GM18907 (cell line): ENCODE results near the gene CMPK2.

Source experiments
- ATAC-seq: cut with Tn5 transposase; IDR thresholded peaks from one replicate; pipeline ENCODE4 v1.9.1; 2021; ENCODE audit warnings: mild to moderate bottlenecking, moderate library complexity; ENCODE audit not compliant: unreplicated experiment

Gene CMPK2

DNA sequence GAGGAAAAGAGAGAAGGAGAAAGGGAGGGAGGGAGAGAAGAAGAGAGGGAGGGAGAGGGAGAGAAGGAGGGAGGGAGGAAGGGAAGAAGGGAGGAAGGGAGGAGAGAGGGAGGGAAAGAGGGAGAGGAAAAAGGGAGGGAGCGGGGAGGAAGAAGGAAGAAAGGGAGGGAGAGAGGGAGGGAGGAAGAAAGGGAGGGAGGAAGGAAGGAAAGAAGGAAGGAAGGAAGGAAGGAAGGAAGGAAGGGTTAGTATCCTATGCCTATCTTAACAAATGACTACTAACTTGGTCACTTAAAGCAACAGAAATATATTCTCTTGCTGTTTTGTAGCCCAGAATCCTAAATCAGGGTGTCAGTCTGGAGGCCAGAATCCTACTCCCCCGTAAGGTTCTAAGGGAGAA, 52.1 kb downstream of the CMPK2 start:
- ATAC-seq = no peak

DNA sequence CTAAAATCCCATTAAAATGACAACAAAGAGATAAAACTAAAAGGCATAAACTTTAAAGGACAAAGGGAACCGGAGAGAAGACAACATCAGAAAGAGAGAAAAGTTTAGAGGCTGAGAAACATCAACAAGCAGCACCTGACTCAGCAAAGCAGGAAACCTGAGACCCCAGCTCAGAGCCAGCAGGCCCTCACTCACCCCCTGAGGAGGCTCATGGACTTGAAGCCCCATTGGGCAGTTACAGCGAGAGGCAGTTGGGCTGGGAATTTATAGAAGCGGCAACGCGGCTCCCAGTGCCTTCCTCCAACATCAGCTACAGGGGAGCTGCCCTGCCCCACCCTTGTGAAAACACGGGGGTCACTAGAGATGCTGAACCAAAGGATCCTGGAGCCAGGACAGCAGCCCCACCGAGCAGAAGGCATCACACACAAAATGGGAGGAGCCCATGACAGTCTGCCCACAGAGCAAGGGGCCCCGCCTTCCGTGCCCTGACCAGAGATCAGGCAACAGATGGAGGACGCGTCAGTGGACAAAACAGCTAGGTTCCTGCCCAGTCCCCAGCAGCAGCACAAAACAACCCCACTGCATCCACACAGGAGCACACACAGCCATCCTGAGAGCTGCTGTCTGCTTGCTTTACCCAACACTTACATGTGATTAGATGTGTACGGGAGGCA, 52.7 kb downstream of the CMPK2 start:
- no peak for ATAC-seq

DNA sequence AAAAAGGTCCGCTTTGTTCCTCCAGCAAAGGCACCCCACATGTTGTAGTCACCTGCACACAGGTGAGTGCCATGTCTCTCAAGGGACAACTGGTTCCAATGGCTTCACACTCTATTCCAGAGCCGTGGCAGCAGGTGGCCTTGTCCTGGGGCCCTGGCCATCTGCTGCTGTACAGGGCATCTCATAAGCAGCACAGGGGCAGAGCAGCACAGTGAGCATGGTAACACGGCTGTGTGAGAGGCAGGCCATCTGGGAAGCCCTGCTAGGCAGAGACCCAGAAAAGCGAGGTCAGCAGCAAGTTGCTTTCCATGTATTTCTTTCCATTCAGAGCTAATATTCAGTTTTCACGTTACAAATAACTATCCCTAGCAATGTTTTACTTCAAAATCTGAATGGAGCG, 54.7 kb downstream of the CMPK2 start:
- ATAC-seq = no peak

DNA sequence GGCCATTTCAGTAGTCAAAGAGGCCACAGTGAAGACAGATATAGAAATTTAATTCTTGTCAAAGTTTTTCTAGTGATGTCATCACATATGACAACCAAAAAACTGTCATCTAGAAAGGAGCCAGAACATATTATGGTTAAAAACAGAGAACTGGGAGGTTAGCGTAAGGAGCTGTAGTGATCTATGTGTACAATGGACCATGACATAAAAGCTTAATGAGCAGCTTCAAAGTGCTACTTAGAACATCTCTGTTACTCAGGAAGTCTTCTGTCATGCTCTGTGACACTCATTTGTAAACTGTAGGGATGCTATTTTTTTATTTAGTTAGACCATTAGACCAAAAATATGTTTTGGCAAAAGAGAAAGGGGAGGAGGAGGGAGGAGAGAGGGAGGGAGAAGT, 57.3 kb downstream of the CMPK2 start:
- no peak for ATAC-seq

DNA sequence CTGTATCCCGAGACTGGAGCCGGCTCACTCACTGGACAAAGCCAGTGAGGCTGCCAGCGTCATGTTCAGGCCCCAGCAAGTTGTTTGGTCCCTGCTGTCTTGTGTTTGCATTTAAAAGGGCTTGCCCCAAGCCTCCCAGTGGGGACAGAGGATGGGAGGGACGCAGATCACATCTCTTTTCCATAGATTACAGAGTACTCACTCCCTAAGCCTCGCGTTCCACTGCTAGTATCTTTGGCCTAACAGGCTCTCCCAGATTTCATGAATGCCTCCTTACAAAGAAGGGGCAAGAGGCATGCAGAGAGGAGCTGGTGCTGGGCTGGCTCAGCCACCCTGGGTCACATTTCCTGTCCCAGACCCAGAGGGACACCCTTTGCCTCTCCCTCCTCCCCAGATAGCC, 59.1 kb downstream of the CMPK2 start:
- ATAC-seq = no peak

DNA sequence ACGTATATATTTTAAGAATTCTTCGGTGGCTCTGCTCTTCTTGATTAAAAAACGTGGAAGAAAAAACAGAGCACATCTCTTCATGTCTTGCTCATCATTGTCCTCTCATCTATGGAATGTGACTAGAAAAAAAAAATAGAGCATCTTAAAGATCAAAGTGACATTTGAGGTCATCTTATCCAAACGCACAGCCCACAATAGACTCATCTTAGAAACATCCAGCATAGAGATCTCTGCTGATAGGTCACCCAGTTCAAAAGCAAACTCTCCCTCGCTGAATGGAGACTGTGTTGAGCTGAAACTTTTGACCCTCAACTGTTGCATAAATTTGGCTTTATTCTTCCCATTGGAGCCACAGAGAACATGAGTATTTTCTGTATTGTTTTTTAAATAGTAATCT, 65.2 kb downstream of the CMPK2 start:
- ATAC-seq = no peak
